DND-41 (cell line): ENCODE measurements around the gene MOBP.

Experiments used
- CTCF ChIP-seq: IDR thresholded peaks from 2 replicates; pipeline ENCODE4 v1.5.1; 2012; ENCODE audit warnings: borderline replicate concordance, low read length, moderate library complexity, mild to moderate bottlenecking; ENCODE audit not compliant: poor library complexity, severe bottlenecking; ENCODE audit errors: extremely low read depth
- EZH2 ChIP-seq: IDR thresholded peaks from 3 replicates; pipeline ENCODE4 v1.6.1; 2012; ENCODE audit warnings: borderline replicate concordance, low read depth, mild to moderate bottlenecking, moderate library complexity, low read length, inconsistent platforms; ENCODE audit not compliant: severe bottlenecking

- TF ChIP-seq EZH2 (no peak), CTCF (no peak)
Measured at GRCh38 chr3:39531066-39531465, 63.6 kb downstream of the MOBP start.
